Measurements from ENCODE around the gene SUN1. TPM values are rescaled to one million over a fixed set of nuclear protein-coding genes. Genes with fewer than 3 reads are reported as not detected.

The SUN1 gene
- total and polyA plus RNA-seq, 2 donors (not counting 3 experiments of a cell fraction or from before 2014, with no cell fraction given), result 158 to 410 TPM

DNA sequence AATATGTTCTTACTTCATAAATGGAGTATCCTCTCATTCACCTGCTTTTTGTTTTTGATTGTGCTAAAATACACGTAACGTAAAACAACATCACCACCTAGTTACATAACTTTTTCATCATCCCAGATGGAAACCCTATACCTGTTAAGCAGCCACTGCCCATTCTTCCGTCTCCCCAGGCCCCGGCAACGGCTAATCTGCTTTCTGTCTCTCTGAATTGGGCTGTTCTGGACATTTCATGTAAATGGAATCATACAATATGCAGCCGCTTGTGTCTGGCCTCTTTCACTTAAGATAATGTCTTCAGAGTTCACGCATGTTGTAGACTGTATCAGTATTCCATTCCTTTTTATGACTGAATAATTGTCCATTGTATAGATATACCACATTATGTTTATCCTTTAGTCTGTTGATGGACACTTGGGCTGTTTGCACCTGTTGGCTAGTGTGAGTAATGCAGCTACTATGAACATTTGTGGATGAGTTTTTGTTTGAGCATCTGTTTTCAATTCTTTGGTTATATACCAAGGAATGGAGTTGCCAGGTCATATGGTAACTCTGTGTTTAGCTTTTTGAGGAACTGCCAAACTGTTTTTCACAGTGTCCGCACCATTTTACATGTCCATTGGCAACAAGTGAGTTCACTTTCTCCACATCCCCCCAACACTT lies 14.1 kb upstream of the SUN1 start:
- peak overlapping the region in 1 of 3 experiments; percentile 71 for H3K4me3 ChIP-seq (replicated peaks in 1 of 3; ENCODE audit: insufficient read depth in 1 of 3, low read depth in 1 of 3, low read length in 3 of 3)
- peaks cover 14% of the 10 kb centered on the region for H3K4me1 ChIP-seq (ENCODE audit: control insufficient read depth, extremely low read depth, insufficient read depth, low read length)
- peaks cover 59% of the 10 kb centered on the region for H3K79me2 ChIP-seq (ENCODE audit: control insufficient read depth, insufficient read depth, low read length)
- BruUV-seq (replicated peaks), result TSS peak; percentile 28
- H3K36me3 ChIP-seq (ENCODE audit: control insufficient read depth in 2 of 2, extremely low read depth in 1 of 2, insufficient read depth in 2 of 2, low read length in 2 of 2), result peaks cover 0 to 2% of the 10 kb centered on the region in 2 experiments
- TF ChIP-seq, protein P1, sequence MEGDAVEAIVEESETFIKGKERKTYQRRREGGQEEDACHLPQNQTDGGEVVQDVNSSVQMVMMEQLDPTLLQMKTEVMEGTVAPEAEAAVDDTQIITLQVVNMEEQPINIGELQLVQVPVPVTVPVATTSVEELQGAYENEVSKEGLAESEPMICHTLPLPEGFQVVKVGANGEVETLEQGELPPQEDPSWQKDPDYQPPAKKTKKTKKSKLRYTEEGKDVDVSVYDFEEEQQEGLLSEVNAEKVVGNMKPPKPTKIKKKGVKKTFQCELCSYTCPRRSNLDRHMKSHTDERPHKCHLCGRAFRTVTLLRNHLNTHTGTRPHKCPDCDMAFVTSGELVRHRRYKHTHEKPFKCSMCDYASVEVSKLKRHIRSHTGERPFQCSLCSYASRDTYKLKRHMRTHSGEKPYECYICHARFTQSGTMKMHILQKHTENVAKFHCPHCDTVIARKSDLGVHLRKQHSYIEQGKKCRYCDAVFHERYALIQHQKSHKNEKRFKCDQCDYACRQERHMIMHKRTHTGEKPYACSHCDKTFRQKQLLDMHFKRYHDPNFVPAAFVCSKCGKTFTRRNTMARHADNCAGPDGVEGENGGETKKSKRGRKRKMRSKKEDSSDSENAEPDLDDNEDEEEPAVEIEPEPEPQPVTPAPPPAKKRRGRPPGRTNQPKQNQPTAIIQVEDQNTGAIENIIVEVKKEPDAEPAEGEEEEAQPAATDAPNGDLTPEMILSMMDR (IDR thresholded peaks at IDR 0.05; ENCODE audit: extremely low read depth in 1 of 2, insufficient read depth in 1 of 2, low read depth in 1 of 2, low read length in 2 of 2), result peak; percentile 18
- no peak for TF ChIP-seq JUN (IDR thresholded peaks at IDR 0.05; ENCODE audit: borderline replicate concordance, insufficient read depth, insufficient read length, low read depth)
- TF ChIP-seq GATA2 (IDR thresholded peaks at IDR 0.05; ENCODE audit: insufficient read depth, insufficient read length, low read depth, low read length), result no peak
- POLR2A ChIA-PET, result no interaction called here
- H4K20me1 ChIP-seq (replicated peaks; ENCODE audit: control insufficient read depth, extremely low read depth, insufficient read depth, low read length), result no peaks in the 10 kb centered on the region
- peak overlapping the region; percentile 81 for H3K4me2 ChIP-seq (ENCODE audit: insufficient read depth, low read length)
- H3K9me3 ChIP-seq (replicated peaks; ENCODE audit: control insufficient read depth, insufficient read depth, low read length), result no peaks in the 10 kb centered on the region
- no peaks in the 10 kb centered on the region for H3K27me3 ChIP-seq (ENCODE audit: control insufficient read depth in 2 of 2, insufficient read depth in 2 of 2, low read length in 2 of 2)
- H3K9ac ChIP-seq (replicated peaks; ENCODE audit: extremely low read depth, insufficient read depth, low read length), result no peak overlapping the region
- DNase-seq (ENCODE audit: low read depth, low spot score) (peak; percentile 29), FAIRE-seq (peak; percentile 55)
- no peaks in the 10 kb centered on the region for H3K9me1 ChIP-seq (replicated peaks; ENCODE audit: control insufficient read depth, extremely low read depth, insufficient read depth, low read length)
- no peak overlapping the region for H3K27ac ChIP-seq (ENCODE audit: insufficient read depth, low read depth, low read length)
- dilution Hi-C loops (cut with MboI; ENCODE audit: extremely low pct_ligation_motif_present, low sequenced_read_pairs) (no loop called here), intact Hi-C loops (cut with micrococcal nuclease) (no loop called here)
- CTCF ChIA-PET, result interaction anchor here (1.2 to 3.6 kb wide), 8 partner anchors 12 to 503 kb away, joined by 3 to 24 read pairs (median 9); partner anchors contain the start of gene SUN1
- no peak overlapping the region for H2AFZ ChIP-seq (ENCODE audit: low read depth, low read length)

DNA sequence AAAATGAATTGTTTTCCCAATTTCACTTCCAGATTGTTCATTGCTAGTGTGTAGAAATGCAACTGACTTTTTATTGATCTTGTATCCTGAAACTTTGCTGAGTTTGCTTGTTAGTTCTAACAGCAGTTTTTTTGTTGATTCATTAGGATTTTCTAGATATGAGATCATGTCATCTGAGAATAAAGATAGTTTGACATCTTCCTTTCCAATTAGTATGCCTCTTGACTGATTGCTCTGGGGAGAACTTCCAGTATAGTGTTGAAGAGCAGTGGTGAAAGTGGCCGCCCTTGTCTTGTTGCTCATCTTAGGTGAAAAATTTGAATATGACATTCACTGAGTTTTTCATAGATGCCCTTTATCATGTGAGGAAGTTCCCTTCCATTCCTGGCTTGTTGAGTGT lies 11.9 kb upstream of the SUN1 start:
- Histone ChIP-seq H3K4me3 (replicated peaks in 1 of 3; ENCODE audit: insufficient read depth in 1 of 3, low read depth in 1 of 3, low read length in 3 of 3) (no peak overlapping the region), H4K20me1 (replicated peaks; ENCODE audit: control insufficient read depth, extremely low read depth, insufficient read depth, low read length) (no peaks in the 10 kb centered on the region), H2AFZ (ENCODE audit: low read depth, low read length) (no peak overlapping the region), H3K4me1 (ENCODE audit: control insufficient read depth, extremely low read depth, insufficient read depth, low read length) (peaks cover 6% of the 10 kb centered on the region), H3K36me3 (ENCODE audit: control insufficient read depth in 2 of 2, extremely low read depth in 1 of 2, insufficient read depth in 2 of 2, low read length in 2 of 2) (peaks cover 0 to 2% of the 10 kb centered on the region in 2 experiments), H3K9me1 (replicated peaks; ENCODE audit: control insufficient read depth, extremely low read depth, insufficient read depth, low read length) (no peaks in the 10 kb centered on the region), H3K27ac (ENCODE audit: insufficient read depth, low read depth, low read length) (no peak overlapping the region), H3K79me2 (ENCODE audit: control insufficient read depth, insufficient read depth, low read length) (peaks cover 77% of the 10 kb centered on the region), H3K9ac (replicated peaks; ENCODE audit: extremely low read depth, insufficient read depth, low read length) (no peak overlapping the region), H3K4me2 (ENCODE audit: insufficient read depth, low read length) (no peak overlapping the region), H3K9me3 (replicated peaks; ENCODE audit: control insufficient read depth, insufficient read depth, low read length) (no peaks in the 10 kb centered on the region), H3K27me3 (ENCODE audit: control insufficient read depth in 2 of 2, insufficient read depth in 2 of 2, low read length in 2 of 2) (no peaks in the 10 kb centered on the region)
- ChIA-PET POLR2A (no interaction called here), CTCF (no interaction called here)
- dilution Hi-C loops (cut with MboI; ENCODE audit: extremely low pct_ligation_motif_present, low sequenced_read_pairs) (no loop called here), intact Hi-C loops (cut with micrococcal nuclease) (no loop called here)
- no TSS peak for BruUV-seq (replicated peaks)
- TF ChIP-seq EZH2 (IDR thresholded peaks at IDR 0.05; ENCODE audit: borderline replicate concordance, low read depth, low read length, severe bottlenecking) (no peak), MYC (IDR thresholded peaks at IDR 0.05; ENCODE audit: low read depth, low read length) (no peak)
- TF ChIP-seq, protein P1 (IDR thresholded peaks at IDR 0.05; ENCODE audit: extremely low read depth in 1 of 2, insufficient read depth in 1 of 2, low read depth in 1 of 2, low read length in 2 of 2), result no peak
- DNase-seq (ENCODE audit: low read depth, low spot score), result no peak
- FAIRE-seq, result no peak

Measured in endothelial cell of umbilical vein (primary cell).